HCT116 (cell line): ENCODE measurements around the gene SLC25A1. TPM values are rescaled to one million over a fixed set of nuclear protein-coding genes. Genes with fewer than 3 reads are reported as not detected.

Source experiments
- ATAC-seq: fragments of 200-7000 bp; cut with Tn5 transposase; 2 replicates; pipeline ENCODE4 v1.9.1; 2020; ENCODE audit warnings: mild to moderate bottlenecking, moderate library complexity
- BruUV-seq: library from RNA; stranded (reverse); fragments of 400-500 nt; replicated peaks from 2 replicates; lab custom pipeline; 2021; lab: Mats Ljungman, UMichigan
- CTCF ChIA-PET: fragments of 300-600 bp; sonication (Branson Sonifier 250); formaldehyde crosslinking; loops from one replicate; lab custom pipeline; 2021; ENCODE audit warnings: antibody characterized with exemption; lab: Charles Lee
- POLR2A ChIA-PET: fragments of 300-600, 350-600 bp; sonication (Branson Sonifier 250); formaldehyde crosslinking; loops from one replicate; lab custom pipeline; 2021; ENCODE audit warnings: antibody characterized with exemption; lab: Charles Lee
- RAD21 ChIA-PET, 2 experiments: fragments of 300-600 bp; sonication (Branson Sonifier 250); formaldehyde crosslinking; loops; one replicate each; lab custom pipeline; 2023; ENCODE audit warnings: low total read pairs in 2 of 2; ENCODE audit not compliant: uncharacterized antibody in 2 of 2, unreplicated experiment in 2 of 2, low non-redundant PET in 1 of 2; lab: Charles Lee
- DNase-seq: peaks from one replicate; pipeline ENCODE4 v3.0.0-alpha.2; 2010; ENCODE audit warnings: low read depth, low spot score
- H2AFZ ChIP-seq: fragments of 200-600 bp; shearing (Covaris generic), sonication (generic); 2 replicates; pipeline ENCODE4 v1.6.1; 2017; ENCODE audit warnings: low read depth, mixed run types, mixed read lengths, antibody characterized with exemption, low read length; ENCODE audit not compliant: poor library complexity, severe bottlenecking
- H3K27ac ChIP-seq: 2 replicates; pipeline ENCODE4 v1.5.1; 2012; ENCODE audit warnings: low read depth, low read length
- H3K27me3 ChIP-seq: fragments of 200-600 bp; sonication (generic); 2 replicates; pipeline ENCODE4 v1.6.1; 2016; ENCODE audit warnings: mixed run types, low read length, mixed read lengths; ENCODE audit not compliant: insufficient read depth
- H3K36me3 ChIP-seq, 2 experiments: fragments of 200-500 bp in 1 of 2; fragments of 200-600 bp in 1 of 2; sonication (Bioruptor generic) in 1 of 2; sonication (generic) in 1 of 2; 2 replicates each; pipeline versions ENCODE4 v1.5.1 to v1.6.1; 2014 to 2016; ENCODE audit warnings: low read length in 2 of 2, inconsistent platforms in 1 of 2, mixed read lengths in 1 of 2, mixed run types in 1 of 2; ENCODE audit not compliant: insufficient read depth in 2 of 2, control insufficient read depth in 1 of 2
- H3K4me1 ChIP-seq, 2 experiments: fragments of 200-600 bp in 1 of 2; sonication (generic) in 1 of 2; 2 replicates each; pipeline versions ENCODE4 v1.5.1 to v1.6.1; 2012 to 2017; ENCODE audit warnings: low read length in 2 of 2, inconsistent platforms in 1 of 2, mild to moderate bottlenecking in 1 of 2, mixed read lengths in 1 of 2, mixed run types in 1 of 2, moderate library complexity in 1 of 2; ENCODE audit not compliant: insufficient read depth in 2 of 2, control insufficient read depth in 1 of 2
- H3K4me2 ChIP-seq: fragments of 200-600 bp; sonication (generic); 2 replicates; pipeline ENCODE4 v1.6.1; 2017; ENCODE audit warnings: mixed run types, low read length, mixed read lengths
- H3K4me3 ChIP-seq, 2 experiments: fragments of 200-600 bp in 1 of 2; sonication (generic) in 1 of 2; replicated peaks in 1 of 2; 2 replicates each; pipeline ENCODE4 v1.5.1; 2011 to 2016; ENCODE audit warnings: low read length in 2 of 2, control low read depth in 1 of 2, low read depth in 1 of 2, mild to moderate bottlenecking in 1 of 2, mixed read lengths in 1 of 2, mixed run types in 1 of 2
- H3K79me2 ChIP-seq: fragments of 200-600 bp; sonication (generic); 2 replicates; pipeline ENCODE4 v1.6.1; 2017; ENCODE audit warnings: mild to moderate bottlenecking, mixed run types, low read length, moderate library complexity, mixed read lengths; ENCODE audit not compliant: insufficient read depth
- H3K9ac ChIP-seq: fragments of 200-600 bp; sonication (generic); 2 replicates; pipeline ENCODE4 v1.6.1; 2016; ENCODE audit warnings: low read length, mixed read lengths
- H3K9me2 ChIP-seq: fragments of 200-600 bp; sonication (generic), shearing (Covaris generic); 2 replicates; pipeline ENCODE4 v1.6.1; 2017; ENCODE audit warnings: mixed run types, mild to moderate bottlenecking, moderate library complexity; ENCODE audit not compliant: insufficient read depth
- H3K9me3 ChIP-seq, 2 experiments: fragments of 200-500 bp in 1 of 2; fragments of 200-600 bp in 1 of 2; sonication (Bioruptor generic) in 1 of 2; sonication (generic) in 1 of 2; 2 replicates each; pipeline ENCODE4 v1.6.1; 2014 to 2017; ENCODE audit warnings: low read length in 2 of 2, mixed read lengths in 2 of 2, inconsistent platforms in 1 of 2, low read depth in 1 of 2, mild to moderate bottlenecking in 1 of 2, mixed run types in 1 of 2, moderate library complexity in 1 of 2; ENCODE audit not compliant: control insufficient read depth in 1 of 2, insufficient read depth in 1 of 2
- H4K20me1 ChIP-seq: fragments of 200-600 bp; sonication (generic), shearing (Covaris generic); 2 replicates; pipeline ENCODE4 v1.6.1; 2017; ENCODE audit warnings: mixed run types, mild to moderate bottlenecking, moderate library complexity; ENCODE audit not compliant: insufficient read depth
- CBX3 ChIP-seq: IDR thresholded peaks from 2 replicates; pipeline ENCODE4 v1.6.1; 2012; ENCODE audit warnings: low read depth
- CEBPB ChIP-seq: IDR thresholded peaks from 2 replicates; pipeline ENCODE4 v1.6.1; 2012; ENCODE audit warnings: low read depth
- EGR1 ChIP-seq: IDR thresholded peaks from 2 replicates; pipeline ENCODE4 v1.6.1; 2012; ENCODE audit warnings: low read depth
- ELF1 ChIP-seq: IDR thresholded peaks from 2 replicates; pipeline ENCODE4 v1.6.1; 2012; ENCODE audit warnings: low read depth, borderline replicate concordance
- EZH2 ChIP-seq: fragments of 200-600 bp; sonication (generic); IDR thresholded peaks from 2 replicates; pipeline ENCODE4 v1.6.1; 2017; ENCODE audit warnings: antibody characterized with exemption, mixed run types
- EZH2phosphoT487 ChIP-seq: fragments of 200-600 bp; IDR thresholded peaks from 2 replicates; pipeline ENCODE4 v1.6.1; 2018; ENCODE audit warnings: antibody characterized with exemption, borderline replicate concordance
- POLR2AphosphoS5 ChIP-seq: IDR thresholded peaks from 2 replicates; pipeline ENCODE4 v1.6.1; 2011; ENCODE audit warnings: mild to moderate bottlenecking, low read depth, low read length, moderate library complexity
- RAD21 ChIP-seq: IDR thresholded peaks from 2 replicates; pipeline ENCODE4 v1.6.1; 2012; ENCODE audit warnings: low read depth, mild to moderate bottlenecking
- REST ChIP-seq: IDR thresholded peaks from 2 replicates; pipeline ENCODE4 v1.6.1; 2012; ENCODE audit warnings: low read depth
- SIN3A ChIP-seq: IDR thresholded peaks from 2 replicates; pipeline ENCODE4 v1.6.1; 2012; ENCODE audit warnings: low read depth
- SP1 ChIP-seq: IDR thresholded peaks from 2 replicates; pipeline ENCODE4 v1.6.1; 2012; ENCODE audit warnings: low read depth
- TCF7L2 ChIP-seq: IDR thresholded peaks from 2 replicates; pipeline ENCODE4 v1.7.0; 2011; ENCODE audit warnings: borderline replicate concordance, inconsistent platforms; ENCODE audit not compliant: insufficient read depth, insufficient read length; ENCODE audit errors: extremely low read depth
- ZBTB33 ChIP-seq: IDR thresholded peaks from 2 replicates; pipeline ENCODE4 v1.6.1; 2011; ENCODE audit warnings: mild to moderate bottlenecking, low read length, moderate library complexity; ENCODE audit not compliant: insufficient replicate concordance; ENCODE audit errors: extremely low read depth
- ZNF274 ChIP-seq: fragments of 200-500 bp; sonication (Bioruptor generic); IDR thresholded peaks from 2 replicates; pipeline ENCODE4 v1.6.1; 2014; ENCODE audit warnings: mild to moderate bottlenecking, low read depth, low read length, inconsistent platforms
- intact Hi-C: fragments of 100-400 bp; cut with micrococcal nuclease; formaldehyde crosslinking; loops from 2 replicates; pipeline ENCODE4 v1.10.0; 2022
- total RNA-seq: library from RNA; stranded (reverse); gene quantifications from one replicate; pipeline ENCODE4 v1.2.1, GENCODE V29; 2021; ENCODE audit not compliant: unreplicated experiment
- TF ChIP-seq, protein P1 (sequence below), 3 experiments: fragments of 200-600 bp in 1 of 3; sonication (generic) in 1 of 3; IDR thresholded peaks in 2 of 3; conservative IDR thresholded peaks in 1 of 3; 2 replicates each; pipeline ENCODE4 v1.5.1; 2012 to 2017; ENCODE audit warnings: low read depth in 2 of 3, low read length in 2 of 3, antibody characterized with exemption in 1 of 3, borderline replicate concordance in 1 of 3, control low read depth in 1 of 3, mild to moderate bottlenecking in 1 of 3, mixed read lengths in 1 of 3, mixed run types in 1 of 3, moderate library complexity in 1 of 3; ENCODE audit not compliant: insufficient read depth in 1 of 3
- TF ChIP-seq, protein P2 (sequence below): IDR thresholded peaks from 2 replicates; pipeline ENCODE4 v1.6.1; 2012

Gene SLC25A1
- total RNA-seq, 1 experiment from 2014 or later, result 146 TPM

DNA sequence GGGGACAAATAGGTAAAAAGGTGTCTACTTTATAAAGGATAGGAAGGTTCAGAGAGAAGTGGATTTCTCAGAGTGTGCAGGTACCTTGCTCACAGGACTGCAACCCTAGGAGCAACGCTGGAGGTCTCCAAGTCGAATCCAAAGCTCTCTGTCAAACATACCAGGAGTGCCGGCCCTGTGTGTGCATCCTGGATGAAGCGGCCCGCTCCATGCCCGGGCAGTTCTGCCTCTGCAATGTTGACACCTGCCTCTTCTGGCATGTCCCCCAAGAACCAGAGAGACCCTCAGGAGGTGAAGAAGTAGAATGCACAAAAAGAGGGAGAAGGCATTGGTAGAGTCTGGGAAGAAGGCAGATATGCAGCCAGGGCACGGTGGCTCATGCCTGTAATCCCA lies 50.5 kb downstream of the SLC25A1 start:
- peaks cover 0 to 3% of the 10 kb centered on the region in 2 experiments; a peak in 2 of 4 replicates for H3K4me1 ChIP-seq
- no peaks in the 10 kb centered on the region for H3K9me3 ChIP-seq
- H3K27ac ChIP-seq, result no peak overlapping the region
- no peak overlapping the region for H3K4me3 ChIP-seq
- RAD21 ChIA-PET, result no interaction called here
- BruUV-seq, result no TSS peak
- no peak for TF ChIP-seq ZBTB33
- no peak for TF ChIP-seq REST
- no peak for TF ChIP-seq EGR1
- no peak for TF ChIP-seq EZH2phosphoT487
- TF ChIP-seq SP1, result no peak
- TF ChIP-seq, protein P1, sequence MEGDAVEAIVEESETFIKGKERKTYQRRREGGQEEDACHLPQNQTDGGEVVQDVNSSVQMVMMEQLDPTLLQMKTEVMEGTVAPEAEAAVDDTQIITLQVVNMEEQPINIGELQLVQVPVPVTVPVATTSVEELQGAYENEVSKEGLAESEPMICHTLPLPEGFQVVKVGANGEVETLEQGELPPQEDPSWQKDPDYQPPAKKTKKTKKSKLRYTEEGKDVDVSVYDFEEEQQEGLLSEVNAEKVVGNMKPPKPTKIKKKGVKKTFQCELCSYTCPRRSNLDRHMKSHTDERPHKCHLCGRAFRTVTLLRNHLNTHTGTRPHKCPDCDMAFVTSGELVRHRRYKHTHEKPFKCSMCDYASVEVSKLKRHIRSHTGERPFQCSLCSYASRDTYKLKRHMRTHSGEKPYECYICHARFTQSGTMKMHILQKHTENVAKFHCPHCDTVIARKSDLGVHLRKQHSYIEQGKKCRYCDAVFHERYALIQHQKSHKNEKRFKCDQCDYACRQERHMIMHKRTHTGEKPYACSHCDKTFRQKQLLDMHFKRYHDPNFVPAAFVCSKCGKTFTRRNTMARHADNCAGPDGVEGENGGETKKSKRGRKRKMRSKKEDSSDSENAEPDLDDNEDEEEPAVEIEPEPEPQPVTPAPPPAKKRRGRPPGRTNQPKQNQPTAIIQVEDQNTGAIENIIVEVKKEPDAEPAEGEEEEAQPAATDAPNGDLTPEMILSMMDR (IDR thresholded peaks at IDR 0.05 in 2 of 3, conservative IDR thresholded peaks at IDR 0.05 in 1 of 3; ENCODE audit: borderline replicate concordance in 1 of 3, insufficient read depth in 1 of 3, low read depth in 2 of 3, low read length in 2 of 3), result no peak
- no peak for TF ChIP-seq RAD21
- TF ChIP-seq ELF1, result no peak
- no peak for TF ChIP-seq ZNF274
- TF ChIP-seq SIN3A, result no peak
- no peak for TF ChIP-seq CBX3
- TF ChIP-seq TCF7L2, result no peak
- TF ChIP-seq CEBPB, result no peak
- no peak for TF ChIP-seq POLR2AphosphoS5
- TF ChIP-seq EZH2, result no peak
- TF ChIP-seq, protein P2, sequence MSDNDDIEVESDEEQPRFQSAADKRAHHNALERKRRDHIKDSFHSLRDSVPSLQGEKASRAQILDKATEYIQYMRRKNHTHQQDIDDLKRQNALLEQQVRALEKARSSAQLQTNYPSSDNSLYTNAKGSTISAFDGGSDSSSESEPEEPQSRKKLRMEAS, result no peak
- TF ChIP-seq, all 23 proteins: peak for 0
- Histone ChIP-seq H3K79me2 (no peaks in the 10 kb centered on the region), H3K4me2 (no peak overlapping the region), H3K9ac (no peak overlapping the region), H3K36me3 (0 out of 4 replicates have a peak, but pooled peaks cover 0 to 2% of the 10 kb centered on the region in 2 experiments), H4K20me1 (no peaks in the 10 kb centered on the region), H2AFZ (no peak overlapping the region), H3K27me3 (no peaks in the 10 kb centered on the region), H3K9me2 (no peaks in the 10 kb centered on the region)
- intact Hi-C loops, result no loop called here
- CTCF ChIA-PET, result interaction anchor here (1.0 to 1.6 kb wide), 2 partner anchors 10 to 16 kb away, joined by 4 read pairs; partner anchors contain the start of gene ESS2
- ATAC-seq (no peak), DNase-seq (no peak)
- POLR2A ChIA-PET, result no interaction called here
